GM23338 (cell line): ENCODE measurements around the gene GJA3. TPM values are rescaled to one million over a fixed set of nuclear protein-coding genes. Genes with fewer than 3 reads are reported as not detected.
A peak's percentile ranks its signal among the peaks of the same experiment; 100 is the strongest.

Source experiments
- ATAC-seq: fragments of 200-7000 bp; cut with Tn5 transposase; 3 replicates; pipeline ENCODE4 v1.9.1; 2020
- DNase-seq: peaks from one replicate; pipeline ENCODE4 v3.0.0-alpha.2; 2015; ENCODE audit warnings: low spot score
- H2AFZ ChIP-seq: fragments of 200-600 bp; sonication (generic); 2 replicates; pipeline ENCODE4 v1.8.0; 2016; ENCODE audit warnings: antibody characterized with exemption, mild to moderate bottlenecking, moderate library complexity
- H3F3A ChIP-seq: fragments of 200-600 bp; sonication (generic); replicated peaks from 2 replicates; pipeline ENCODE4 v1.8.0; 2017; ENCODE audit warnings: antibody characterized with exemption, mixed run types, low read depth
- H3K27ac ChIP-seq: fragments of 200-600 bp; sonication (generic); 2 replicates; pipeline ENCODE4 v1.6.1; 2016; ENCODE audit warnings: low read depth
- H3K27me3 ChIP-seq: fragments of 200-600 bp; sonication (generic); 2 replicates; pipeline ENCODE4 v1.8.0; 2016; ENCODE audit warnings: mild to moderate bottlenecking, mixed run types, moderate library complexity; ENCODE audit not compliant: insufficient read depth
- H3K36me3 ChIP-seq: fragments of 200-600 bp; sonication (generic); 2 replicates; pipeline ENCODE4 v1.8.0; 2016; ENCODE audit warnings: mild to moderate bottlenecking; ENCODE audit not compliant: insufficient read depth
- H3K4me1 ChIP-seq: fragments of 200-600 bp; sonication (generic); 2 replicates; pipeline ENCODE4 v1.8.0; 2016; ENCODE audit warnings: mild to moderate bottlenecking, moderate library complexity; ENCODE audit not compliant: insufficient read depth
- H3K4me2 ChIP-seq: fragments of 200-600 bp; sonication (generic); 2 replicates; pipeline ENCODE4 v1.7.1; 2017; ENCODE audit warnings: mixed run types
- H3K4me3 ChIP-seq: fragments of 200-600 bp; sonication (generic); 2 replicates; pipeline ENCODE4 v1.6.1; 2016; ENCODE audit warnings: mixed run types
- H3K79me2 ChIP-seq: fragments of 200-600 bp; sonication (generic); replicated peaks from 2 replicates; pipeline ENCODE4 v1.8.0; 2017; ENCODE audit warnings: mild to moderate bottlenecking; ENCODE audit not compliant: insufficient read depth
- H3K9me2 ChIP-seq: fragments of 200-600 bp; sonication (generic); 2 replicates; pipeline ENCODE4 v1.8.0; 2017; ENCODE audit not compliant: insufficient read depth
- H4K20me1 ChIP-seq: fragments of 200-600 bp; sonication (generic); replicated peaks from 2 replicates; pipeline ENCODE4 v1.8.0; 2017; ENCODE audit warnings: mild to moderate bottlenecking; ENCODE audit not compliant: insufficient read depth
- H3K27ac Mint-ChIP-seq: 2 replicates; pipeline ENCODE4 v1.8.0; 2020; ENCODE audit warnings: inconsistent platforms, mild to moderate bottlenecking, moderate library complexity, mixed read lengths
- H3K27me3 Mint-ChIP-seq: 3 replicates; pipeline ENCODE4 v1.8.0; 2022; ENCODE audit warnings: low read depth, mild to moderate bottlenecking, moderate library complexity, mixed read lengths, inconsistent platforms; ENCODE audit not compliant: insufficient read depth, poor library complexity
- H3K36me3 Mint-ChIP-seq: 3 replicates; pipeline ENCODE4 v1.8.0; 2021; ENCODE audit warnings: low read depth, mild to moderate bottlenecking, inconsistent platforms, moderate library complexity, mixed read lengths
- H3K4me1 Mint-ChIP-seq: 3 replicates; pipeline ENCODE4 v1.8.0; 2020; ENCODE audit warnings: mild to moderate bottlenecking, inconsistent platforms, mixed read lengths
- H3K4me3 Mint-ChIP-seq: 3 replicates; pipeline ENCODE4 v1.8.0; 2021; ENCODE audit warnings: moderate library complexity, mild to moderate bottlenecking, inconsistent platforms, mixed read lengths
- H3K9me3 Mint-ChIP-seq: 3 replicates; pipeline ENCODE4 v1.8.0; 2020; ENCODE audit warnings: moderate library complexity, mild to moderate bottlenecking, inconsistent platforms, mixed read lengths
- EZH2 ChIP-seq: fragments of 200-600 bp; sonication (generic); IDR thresholded peaks from one replicate; pipeline ENCODE4 v1.8.0; 2017; ENCODE audit warnings: antibody characterized with exemption, mild to moderate bottlenecking, low read depth; ENCODE audit not compliant: unreplicated experiment
- EZH2phosphoT487 ChIP-seq: fragments of 200-600 bp; sonication (generic); IDR thresholded peaks from one replicate; pipeline ENCODE4 v1.8.1; 2018; ENCODE audit warnings: antibody characterized with exemption; ENCODE audit not compliant: unreplicated experiment
- JUNB ChIP-seq: IDR thresholded peaks from one replicate; pipeline ENCODE4 v1.6.1; 2016; ENCODE audit warnings: antibody characterized with exemption; ENCODE audit not compliant: unreplicated experiment
- NANOG ChIP-seq: IDR thresholded peaks from 2 replicates; pipeline ENCODE4 v1.6.1; 2016; ENCODE audit warnings: antibody characterized with exemption, borderline replicate concordance
- POLR2AphosphoS5 ChIP-seq: IDR thresholded peaks from 2 replicates; pipeline ENCODE4 v1.6.1; 2016; ENCODE audit warnings: antibody characterized with exemption, low read depth
- STAT1 ChIP-seq: IDR thresholded peaks from one replicate; pipeline ENCODE4 v1.6.1; 2016; ENCODE audit warnings: antibody characterized with exemption; ENCODE audit not compliant: unreplicated experiment
- ZNF114 ChIP-seq: fragments of 250-450 bp; sonication (Bioruptor Pico); IDR thresholded peaks from 2 replicates; pipeline ENCODE4 v1.5.0; 2020; ENCODE audit warnings: mild to moderate bottlenecking, moderate library complexity
- ZNF331 ChIP-seq: fragments of 250-450 bp; sonication (Bioruptor Pico); IDR thresholded peaks from 2 replicates; pipeline ENCODE4 v1.5.0; 2020; ENCODE audit warnings: low read depth, mild to moderate bottlenecking, moderate library complexity
- long read RNA-seq: library from polyadenylated mRNA; unstranded; transcript quantifications from one replicate; pipeline ENCODE4 v2.0.0, GENCODE V29; 2020; ENCODE audit not compliant: unreplicated experiment
- polyA plus RNA-seq: library from polyadenylated mRNA; unstranded; fragments of >200 nt; fragmentation: Nextera tagmentation; extraction: Ambion mirVana; gene quantifications from 2 replicates; pipeline ENCODE4 v1.2.1, GENCODE V29; 2016
- total RNA-seq: library from RNA; depleted of rRNA; stranded (reverse); fragments of >200 nt; shearing (Covaris generic); gene quantifications from 2 replicates; pipeline ENCODE4 v1.2.3, GENCODE V29; 2014; rRNA removed
- TF ChIP-seq, protein P1 (sequence below), 2 experiments: fragments of 200-600 bp in 1 of 2; sonication (generic) in 1 of 2; conservative IDR thresholded peaks; 2 replicates each; pipeline versions ENCODE4 v1.5.1 to v1.6.1; 2016 to 2017; ENCODE audit warnings: antibody characterized with exemption in 2 of 2, low read depth in 2 of 2, mild to moderate bottlenecking in 2 of 2, moderate library complexity in 1 of 2
- TF ChIP-seq, protein P2 (sequence below): IDR thresholded peaks from one replicate; pipeline ENCODE4 v1.6.1; 2018; ENCODE audit warnings: antibody characterized with exemption; ENCODE audit not compliant: unreplicated experiment
- TF ChIP-seq, protein P3 (sequence below): fragments of 250-450 bp; sonication (Bioruptor Pico); IDR thresholded peaks from 2 replicates; pipeline ENCODE4 v1.5.0; 2020; ENCODE audit warnings: mild to moderate bottlenecking, moderate library complexity

Gene GJA3
- total RNA-seq (0.17 and 1.2 TPM in 2 replicates), polyA plus RNA-seq (0.19 and 0.23 TPM in 2 replicates)
- long read RNA-seq = 0 reads

DNA sequence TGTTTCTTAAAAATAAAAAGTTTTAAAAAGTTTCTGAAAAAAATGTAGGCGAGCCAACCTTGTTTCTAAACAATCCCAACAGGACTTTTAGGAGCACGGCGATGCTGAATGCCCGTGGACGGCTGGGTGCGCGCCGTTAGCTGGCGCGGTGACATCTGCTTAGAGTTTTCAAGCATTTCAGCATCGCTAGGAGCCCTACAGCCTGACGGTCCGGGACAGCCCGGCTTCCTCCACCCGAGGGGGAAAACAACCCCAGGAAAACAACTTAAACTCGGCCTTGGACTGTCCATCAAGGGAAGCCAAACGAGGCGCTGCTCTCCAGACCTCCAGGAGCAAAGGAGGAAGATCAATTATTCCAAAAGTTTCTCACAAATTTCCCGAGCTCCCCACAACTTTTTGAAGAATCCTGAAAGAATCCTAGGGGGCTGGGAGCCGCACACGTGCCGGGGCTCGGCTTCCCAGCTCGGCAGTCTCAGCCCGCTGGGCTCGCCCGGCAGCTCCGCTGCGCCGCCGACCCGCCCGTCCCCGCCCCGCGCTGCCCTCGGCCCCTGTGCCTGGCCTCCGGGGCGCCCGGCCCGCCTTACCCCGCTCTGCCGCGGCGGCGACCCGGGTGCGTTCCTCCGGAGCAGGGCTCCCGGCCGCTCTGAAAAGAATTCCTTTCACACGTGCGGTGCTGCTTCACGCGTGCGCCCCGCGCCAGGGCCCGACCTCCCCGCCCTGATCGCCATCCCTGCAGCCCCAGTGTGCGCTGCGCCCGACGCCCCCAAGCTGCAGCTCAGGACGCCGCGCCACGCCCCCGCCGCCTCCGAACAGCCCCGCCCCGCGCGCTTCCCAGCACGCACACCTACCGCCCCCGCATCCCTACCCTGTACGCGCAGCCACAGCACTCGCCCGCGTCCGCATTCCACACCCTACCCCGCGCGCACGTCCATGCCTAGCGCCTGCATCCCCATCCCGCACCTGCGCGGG is at the start of gene GJA3:
GJA3 (minus strand) TSS at position 747 of the 969 bp plus-strand sequence. CDS start 17,764 bp downstream, outside the sequence.
- Histone ChIP-seq H3K4me1 (peaks cover 12% of the 10 kb centered on the region), H4K20me1 (0 out of 2 replicates have a peak, but pooled peaks cover 4% of the 10 kb centered on the region), H3K27me3 (peaks cover 63% of the 10 kb centered on the region), H3K36me3 (no peaks in the 10 kb centered on the region), H3K79me2 (no peaks in the 10 kb centered on the region), H3K4me2 (peak within 1 kb of the TSS; percentile 84), H3F3A (0 out of 2 replicates have a peak, but pooled peaks cover 3% of the 10 kb centered on the region), H2AFZ (peak within 1 kb of the TSS; percentile 98), H3K4me3 (peak within 1 kb of the TSS; percentile 64), H3K9me2 (no peaks in the 10 kb centered on the region), H3K27ac (no peak within 1 kb of the TSS)
- peaks cover 43% of the 10 kb centered on the region for H3K27me3 Mint-ChIP-seq
- DNase-seq = peak; percentile 77
- H3K36me3 Mint-ChIP-seq = no peaks in the 10 kb centered on the region; the same call in 2 of the 3 replicates
- H3K9me3 Mint-ChIP-seq = no peaks in the 10 kb centered on the region; the same call in 2 of the 3 replicates
- TF ChIP-seq EZH2phosphoT487 = peak; percentile 14
- TF ChIP-seq, protein P1, sequence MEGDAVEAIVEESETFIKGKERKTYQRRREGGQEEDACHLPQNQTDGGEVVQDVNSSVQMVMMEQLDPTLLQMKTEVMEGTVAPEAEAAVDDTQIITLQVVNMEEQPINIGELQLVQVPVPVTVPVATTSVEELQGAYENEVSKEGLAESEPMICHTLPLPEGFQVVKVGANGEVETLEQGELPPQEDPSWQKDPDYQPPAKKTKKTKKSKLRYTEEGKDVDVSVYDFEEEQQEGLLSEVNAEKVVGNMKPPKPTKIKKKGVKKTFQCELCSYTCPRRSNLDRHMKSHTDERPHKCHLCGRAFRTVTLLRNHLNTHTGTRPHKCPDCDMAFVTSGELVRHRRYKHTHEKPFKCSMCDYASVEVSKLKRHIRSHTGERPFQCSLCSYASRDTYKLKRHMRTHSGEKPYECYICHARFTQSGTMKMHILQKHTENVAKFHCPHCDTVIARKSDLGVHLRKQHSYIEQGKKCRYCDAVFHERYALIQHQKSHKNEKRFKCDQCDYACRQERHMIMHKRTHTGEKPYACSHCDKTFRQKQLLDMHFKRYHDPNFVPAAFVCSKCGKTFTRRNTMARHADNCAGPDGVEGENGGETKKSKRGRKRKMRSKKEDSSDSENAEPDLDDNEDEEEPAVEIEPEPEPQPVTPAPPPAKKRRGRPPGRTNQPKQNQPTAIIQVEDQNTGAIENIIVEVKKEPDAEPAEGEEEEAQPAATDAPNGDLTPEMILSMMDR (conservative IDR thresholded peaks at IDR 0.05; ENCODE audit: low read depth in 2 of 2) = no peak
- TF ChIP-seq, protein P2, sequence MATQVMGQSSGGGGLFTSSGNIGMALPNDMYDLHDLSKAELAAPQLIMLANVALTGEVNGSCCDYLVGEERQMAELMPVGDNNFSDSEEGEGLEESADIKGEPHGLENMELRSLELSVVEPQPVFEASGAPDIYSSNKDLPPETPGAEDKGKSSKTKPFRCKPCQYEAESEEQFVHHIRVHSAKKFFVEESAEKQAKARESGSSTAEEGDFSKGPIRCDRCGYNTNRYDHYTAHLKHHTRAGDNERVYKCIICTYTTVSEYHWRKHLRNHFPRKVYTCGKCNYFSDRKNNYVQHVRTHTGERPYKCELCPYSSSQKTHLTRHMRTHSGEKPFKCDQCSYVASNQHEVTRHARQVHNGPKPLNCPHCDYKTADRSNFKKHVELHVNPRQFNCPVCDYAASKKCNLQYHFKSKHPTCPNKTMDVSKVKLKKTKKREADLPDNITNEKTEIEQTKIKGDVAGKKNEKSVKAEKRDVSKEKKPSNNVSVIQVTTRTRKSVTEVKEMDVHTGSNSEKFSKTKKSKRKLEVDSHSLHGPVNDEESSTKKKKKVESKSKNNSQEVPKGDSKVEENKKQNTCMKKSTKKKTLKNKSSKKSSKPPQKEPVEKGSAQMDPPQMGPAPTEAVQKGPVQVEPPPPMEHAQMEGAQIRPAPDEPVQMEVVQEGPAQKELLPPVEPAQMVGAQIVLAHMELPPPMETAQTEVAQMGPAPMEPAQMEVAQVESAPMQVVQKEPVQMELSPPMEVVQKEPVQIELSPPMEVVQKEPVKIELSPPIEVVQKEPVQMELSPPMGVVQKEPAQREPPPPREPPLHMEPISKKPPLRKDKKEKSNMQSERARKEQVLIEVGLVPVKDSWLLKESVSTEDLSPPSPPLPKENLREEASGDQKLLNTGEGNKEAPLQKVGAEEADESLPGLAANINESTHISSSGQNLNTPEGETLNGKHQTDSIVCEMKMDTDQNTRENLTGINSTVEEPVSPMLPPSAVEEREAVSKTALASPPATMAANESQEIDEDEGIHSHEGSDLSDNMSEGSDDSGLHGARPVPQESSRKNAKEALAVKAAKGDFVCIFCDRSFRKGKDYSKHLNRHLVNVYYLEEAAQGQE = no peak
- TF ChIP-seq POLR2AphosphoS5 = 0 out of 2 replicates have a peak, but pooled peaks have one; percentile 18
- TF ChIP-seq ZNF331 = no peak
- no peak for TF ChIP-seq JUNB
- TF ChIP-seq NANOG = no peak
- TF ChIP-seq, protein P3, sequence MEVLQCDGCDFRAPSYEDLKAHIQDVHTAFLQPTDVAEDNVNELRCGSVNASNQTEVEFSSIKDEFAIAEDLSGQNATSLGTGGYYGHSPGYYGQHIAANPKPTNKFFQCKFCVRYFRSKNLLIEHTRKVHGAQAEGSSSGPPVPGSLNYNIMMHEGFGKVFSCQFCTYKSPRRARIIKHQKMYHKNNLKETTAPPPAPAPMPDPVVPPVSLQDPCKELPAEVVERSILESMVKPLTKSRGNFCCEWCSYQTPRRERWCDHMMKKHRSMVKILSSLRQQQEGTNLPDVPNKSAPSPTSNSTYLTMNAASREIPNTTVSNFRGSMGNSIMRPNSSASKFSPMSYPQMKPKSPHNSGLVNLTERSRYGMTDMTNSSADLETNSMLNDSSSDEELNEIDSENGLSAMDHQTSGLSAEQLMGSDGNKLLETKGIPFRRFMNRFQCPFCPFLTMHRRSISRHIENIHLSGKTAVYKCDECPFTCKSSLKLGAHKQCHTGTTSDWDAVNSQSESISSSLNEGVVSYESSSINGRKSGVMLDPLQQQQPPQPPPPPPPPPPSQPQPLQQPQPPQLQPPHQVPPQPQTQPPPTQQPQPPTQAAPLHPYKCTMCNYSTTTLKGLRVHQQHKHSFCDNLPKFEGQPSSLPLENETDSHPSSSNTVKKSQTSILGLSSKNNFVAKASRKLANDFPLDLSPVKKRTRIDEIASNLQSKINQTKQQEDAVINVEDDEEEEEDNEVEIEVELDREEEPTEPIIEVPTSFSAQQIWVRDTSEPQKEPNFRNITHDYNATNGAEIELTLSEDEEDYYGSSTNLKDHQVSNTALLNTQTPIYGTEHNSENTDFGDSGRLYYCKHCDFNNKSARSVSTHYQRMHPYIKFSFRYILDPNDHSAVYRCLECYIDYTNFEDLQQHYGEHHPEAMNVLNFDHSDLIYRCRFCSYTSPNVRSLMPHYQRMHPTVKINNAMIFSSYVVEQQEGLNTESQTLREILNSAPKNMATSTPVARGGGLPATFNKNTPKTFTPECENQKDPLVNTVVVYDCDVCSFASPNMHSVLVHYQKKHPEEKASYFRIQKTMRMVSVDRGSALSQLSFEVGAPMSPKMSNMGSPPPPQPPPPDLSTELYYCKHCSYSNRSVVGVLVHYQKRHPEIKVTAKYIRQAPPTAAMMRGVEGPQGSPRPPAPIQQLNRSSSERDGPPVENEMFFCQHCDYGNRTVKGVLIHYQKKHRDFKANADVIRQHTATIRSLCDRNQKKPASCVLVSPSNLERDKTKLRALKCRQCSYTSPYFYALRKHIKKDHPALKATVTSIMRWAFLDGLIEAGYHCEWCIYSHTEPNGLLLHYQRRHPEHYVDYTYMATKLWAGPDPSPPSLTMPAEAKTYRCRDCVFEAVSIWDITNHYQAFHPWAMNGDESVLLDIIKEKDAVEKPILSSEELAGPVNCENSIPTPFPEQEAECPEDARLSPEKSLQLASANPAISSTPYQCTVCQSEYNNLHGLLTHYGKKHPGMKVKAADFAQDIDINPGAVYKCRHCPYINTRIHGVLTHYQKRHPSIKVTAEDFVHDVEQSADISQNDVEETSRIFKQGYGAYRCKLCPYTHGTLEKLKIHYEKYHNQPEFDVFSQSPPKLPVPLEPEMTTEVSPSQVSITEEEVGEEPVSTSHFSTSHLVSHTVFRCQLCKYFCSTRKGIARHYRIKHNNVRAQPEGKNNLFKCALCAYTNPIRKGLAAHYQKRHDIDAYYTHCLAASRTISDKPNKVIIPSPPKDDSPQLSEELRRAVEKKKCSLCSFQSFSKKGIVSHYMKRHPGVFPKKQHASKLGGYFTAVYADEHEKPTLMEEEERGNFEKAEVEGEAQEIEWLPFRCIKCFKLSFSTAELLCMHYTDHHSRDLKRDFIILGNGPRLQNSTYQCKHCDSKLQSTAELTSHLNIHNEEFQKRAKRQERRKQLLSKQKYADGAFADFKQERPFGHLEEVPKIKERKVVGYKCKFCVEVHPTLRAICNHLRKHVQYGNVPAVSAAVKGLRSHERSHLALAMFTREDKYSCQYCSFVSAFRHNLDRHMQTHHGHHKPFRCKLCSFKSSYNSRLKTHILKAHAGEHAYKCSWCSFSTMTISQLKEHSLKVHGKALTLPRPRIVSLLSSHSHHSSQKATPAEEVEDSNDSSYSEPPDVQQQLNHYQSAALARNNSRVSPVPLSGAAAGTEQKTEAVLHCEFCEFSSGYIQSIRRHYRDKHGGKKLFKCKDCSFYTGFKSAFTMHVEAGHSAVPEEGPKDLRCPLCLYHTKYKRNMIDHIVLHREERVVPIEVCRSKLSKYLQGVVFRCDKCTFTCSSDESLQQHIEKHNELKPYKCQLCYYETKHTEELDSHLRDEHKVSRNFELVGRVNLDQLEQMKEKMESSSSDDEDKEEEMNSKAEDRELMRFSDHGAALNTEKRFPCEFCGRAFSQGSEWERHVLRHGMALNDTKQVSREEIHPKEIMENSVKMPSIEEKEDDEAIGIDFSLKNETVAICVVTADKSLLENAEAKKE (CRISPR knock-in tag) = no peak
- TF ChIP-seq ZNF114 (CRISPR knock-in tag) = no peak
- peak; percentile 62 for TF ChIP-seq EZH2
- TF ChIP-seq STAT1 = no peak
- peaks cover 4% of the 10 kb centered on the region for H3K4me1 Mint-ChIP-seq
- peak within 1 kb of the TSS; percentile 84 for H3K4me3 Mint-ChIP-seq
- no peak within 1 kb of the TSS for H3K27ac Mint-ChIP-seq
- peak; percentile 79 for ATAC-seq
